NCI-H128 (cell line): ENCODE results near the gene SIGMAR1.

Source experiments
- DNase-seq: peaks from one replicate; lab custom pipeline; 2025; ENCODE audit not compliant: unreplicated experiment; lab: John Stamatoyannopoulos, UW

SIGMAR1 gene

GRCh38 chr9:34606190-34606589 is 31.4 kb downstream of the SIGMAR1 start:
- no peak for DNase-seq

DNA sequence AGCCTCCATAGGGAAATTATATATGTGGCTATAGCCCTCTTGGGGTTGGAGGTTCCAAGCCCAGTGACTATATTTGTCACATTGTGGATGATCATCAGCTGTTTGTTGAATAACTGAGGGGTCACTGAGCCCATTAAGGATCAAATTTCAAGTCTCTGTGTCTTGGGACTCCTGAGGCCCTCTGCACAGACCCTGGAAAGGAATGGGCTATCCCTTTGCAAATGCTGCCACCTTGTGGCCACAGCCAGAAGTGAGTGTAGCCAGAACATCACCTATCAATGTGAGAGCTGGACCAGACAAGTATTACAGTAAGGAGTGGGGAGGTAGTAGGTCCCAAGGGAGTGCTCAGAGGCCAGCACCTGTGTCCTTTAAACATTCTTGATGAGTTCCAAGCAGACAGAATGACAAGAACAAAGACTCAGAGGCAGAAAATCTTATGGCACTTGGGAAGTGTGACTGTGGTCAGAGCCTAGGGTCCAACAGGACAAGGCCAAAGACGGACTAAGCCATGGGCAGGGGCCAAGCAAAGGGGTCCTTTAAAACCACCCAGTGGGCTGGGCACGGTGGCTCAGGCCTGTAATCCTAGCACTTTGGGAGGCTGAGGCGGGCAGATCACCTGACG is 33.9 kb downstream of the SIGMAR1 start:
- peak; percentile 76 for DNase-seq

DNA sequence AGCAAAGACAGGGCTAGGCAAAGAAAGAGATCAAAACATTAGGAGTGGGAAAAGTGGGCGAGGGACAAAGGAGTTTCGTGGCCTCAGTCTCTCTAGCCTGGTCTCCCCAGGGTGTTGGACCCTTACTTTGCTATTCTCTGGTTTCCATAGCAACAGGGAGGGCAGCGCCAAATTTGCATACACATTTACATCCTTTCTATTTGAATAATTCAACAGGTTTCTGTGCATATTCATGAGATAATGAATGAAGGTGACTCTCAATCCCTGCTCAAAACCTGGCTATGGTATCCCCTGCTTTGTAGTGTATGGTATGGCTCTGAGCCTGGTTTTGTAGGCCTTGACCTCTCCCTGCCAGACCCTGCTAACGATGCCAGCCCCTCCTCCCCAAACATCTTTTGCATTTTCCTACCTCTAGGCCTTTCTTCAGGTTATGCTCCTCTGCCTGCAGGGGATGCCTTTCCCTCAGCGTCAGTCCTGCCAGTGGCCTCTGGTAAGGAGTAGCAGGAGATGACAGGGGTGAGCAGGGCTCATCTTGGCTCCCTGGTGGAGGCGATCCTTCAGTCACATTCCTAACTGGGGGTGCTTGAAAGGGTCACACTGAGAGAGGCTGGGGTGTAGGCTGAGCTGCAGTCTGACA is 35.5 kb downstream of the SIGMAR1 start:
- DNase-seq: no peak

GRCh38 chr9:34600908-34601307 is 36.7 kb downstream of the SIGMAR1 start:
- no peak for DNase-seq

GRCh38 chr9:34599546-34599945 is 38.0 kb downstream of the SIGMAR1 start:
- DNase-seq: no peak

DNA sequence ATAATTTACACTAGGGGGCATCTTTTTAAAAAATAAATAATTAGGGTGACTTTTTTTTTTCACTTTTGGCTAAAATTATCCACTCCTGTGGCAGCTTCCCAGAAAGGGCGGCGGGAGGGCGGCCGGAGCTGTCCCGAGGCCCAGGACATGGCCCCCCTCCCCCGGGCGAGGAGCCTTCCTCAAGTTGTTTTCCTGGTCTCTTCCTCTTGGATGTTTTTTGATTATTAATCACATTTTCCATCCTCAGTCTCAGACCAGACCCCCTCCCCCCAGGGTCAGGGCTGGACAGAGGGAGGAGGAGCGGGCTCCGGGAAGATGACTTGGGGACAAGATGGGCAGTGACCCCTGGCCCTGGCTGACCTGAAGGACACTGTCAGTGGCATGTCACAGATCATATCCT is 43.4 kb downstream of the SIGMAR1 start:
- no peak for DNase-seq

- no peak for DNase-seq
These were observed 44.5 kb downstream of the SIGMAR1 start for GRCh38 chr9:34592895-34593601.

DNA sequence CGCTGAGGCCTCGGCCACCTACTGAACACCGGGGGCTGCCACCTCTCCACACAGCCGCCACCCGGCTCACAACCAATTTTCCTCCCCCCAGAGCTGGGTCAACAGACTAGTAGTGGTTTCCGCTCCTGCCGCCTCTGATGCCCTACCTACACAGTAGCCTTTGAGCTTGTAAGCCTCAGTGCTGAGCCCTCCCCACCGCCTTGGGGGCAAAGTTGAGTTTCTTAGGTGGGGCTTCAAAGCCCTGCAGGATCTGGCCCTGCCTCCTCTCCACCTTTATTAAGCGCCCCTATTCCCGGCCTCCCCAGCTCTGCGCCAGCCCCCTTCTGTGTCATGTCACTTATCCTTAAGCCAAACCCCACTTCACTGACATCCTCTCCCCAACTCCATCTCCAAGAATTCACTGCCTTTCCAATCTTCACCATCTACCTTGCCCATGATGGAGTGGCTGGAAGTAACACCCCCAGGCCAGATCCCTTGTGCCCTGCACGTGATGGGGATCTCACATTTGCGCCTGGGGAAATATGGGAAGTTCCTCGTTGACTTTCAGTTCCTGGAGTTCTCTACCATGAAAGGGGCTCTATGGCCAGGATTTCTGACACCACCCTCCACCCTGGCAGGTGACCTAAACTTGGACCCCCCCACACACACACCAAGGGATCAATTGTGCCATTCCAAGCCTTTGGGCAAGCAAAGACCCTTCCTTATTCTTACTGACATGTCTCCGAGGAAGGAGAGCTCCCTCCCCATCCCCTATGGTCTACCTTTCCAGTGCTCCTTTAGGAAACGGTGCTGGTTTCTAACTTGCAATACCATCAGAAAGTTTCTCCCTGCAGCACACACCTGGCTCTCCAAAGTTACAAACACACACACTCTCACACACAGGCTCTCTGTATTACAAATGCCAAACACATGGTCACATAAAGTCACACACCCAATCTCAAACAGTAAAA is 45.4 kb downstream of the SIGMAR1 start:
- DNase-seq: no peak

DNA sequence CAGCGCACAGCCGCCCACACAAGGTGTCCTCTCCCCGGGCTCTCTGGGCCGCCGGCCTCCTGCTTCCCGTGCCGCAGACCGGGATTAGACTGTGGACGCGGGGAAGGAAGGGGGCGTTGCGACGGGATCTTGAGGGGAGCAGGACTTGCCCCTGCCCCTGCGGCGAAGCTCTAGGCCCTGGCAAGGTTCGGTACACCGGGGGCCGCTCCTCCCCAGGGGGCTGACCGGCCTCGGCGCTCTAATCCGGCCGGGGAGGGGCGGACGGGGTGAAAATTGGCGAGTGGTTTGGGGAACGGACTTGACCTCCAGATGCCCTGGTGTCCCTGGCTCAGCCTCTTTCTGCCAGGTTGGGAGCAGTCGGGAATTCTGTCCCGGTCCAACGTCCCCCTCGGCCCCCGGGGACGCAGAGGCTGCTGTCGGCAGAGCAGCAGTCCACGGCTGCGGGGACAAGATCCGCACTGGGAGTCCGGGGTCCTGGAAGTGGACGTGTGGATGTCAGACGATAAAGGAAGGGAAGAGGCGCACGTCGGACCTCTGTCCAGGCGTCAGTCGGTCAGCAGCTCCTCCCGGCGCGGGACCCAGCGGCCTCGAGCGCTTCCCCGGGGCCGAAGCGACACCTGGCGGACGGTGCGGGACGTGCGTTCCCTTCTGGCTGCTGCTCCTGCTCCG is 46.2 kb downstream of the SIGMAR1 start:
- peak; percentile 67 for DNase-seq

GRCh38 chr9:34590381-34591247 is 47.0 kb downstream of the SIGMAR1 start:
- no peak for DNase-seq

- DNase-seq: no peak
These were observed 47.8 kb downstream of the SIGMAR1 start, which contains the start of gene CNTFR for GRCh38 chr9:34589636-34590380. Gene CNTFR (minus strand): TSS chr9:34589724. CDS start chr9:34568981, 20,743 bp downstream.

- DNase-seq: no peak
These were observed 48.6 kb downstream of the SIGMAR1 start for GRCh38 chr9:34588671-34589635.

GRCh38 chr9:34587271-34587670 is 50.3 kb downstream of the SIGMAR1 start:
- DNase-seq: no peak

GRCh38 chr9:34585946-34586669 is 51.5 kb downstream of the SIGMAR1 start:
- DNase-seq: no peak

GRCh38 chr9:34584970-34585369 is 52.6 kb downstream of the SIGMAR1 start:
- DNase-seq: no peak
